Measurements from ENCODE around the gene USH2A.

The USH2A gene

GRCh38 chr1:215761446-215761845 is 661.8 kb downstream of the USH2A start:
- DNase-seq = no peak

DNA sequence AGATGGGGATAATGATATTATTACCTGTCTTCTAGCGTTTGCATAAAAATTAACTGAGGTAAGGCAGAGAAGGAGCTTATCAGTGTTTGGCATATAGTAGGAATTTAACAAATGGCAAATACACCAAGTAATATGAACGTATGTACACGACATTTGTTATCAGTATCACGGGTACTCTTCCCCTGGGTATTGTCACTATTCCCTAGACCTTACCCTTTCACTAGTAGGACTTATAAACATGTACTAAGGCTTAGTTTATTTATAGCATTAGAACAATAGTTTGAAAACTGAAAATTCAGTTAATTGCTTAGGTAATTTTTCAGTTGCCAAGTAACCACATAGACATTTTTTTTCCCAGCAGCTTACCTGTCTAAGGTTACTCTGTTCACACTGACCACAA is 669.1 kb downstream of the USH2A start:
- DNase-seq = no peak

DNA sequence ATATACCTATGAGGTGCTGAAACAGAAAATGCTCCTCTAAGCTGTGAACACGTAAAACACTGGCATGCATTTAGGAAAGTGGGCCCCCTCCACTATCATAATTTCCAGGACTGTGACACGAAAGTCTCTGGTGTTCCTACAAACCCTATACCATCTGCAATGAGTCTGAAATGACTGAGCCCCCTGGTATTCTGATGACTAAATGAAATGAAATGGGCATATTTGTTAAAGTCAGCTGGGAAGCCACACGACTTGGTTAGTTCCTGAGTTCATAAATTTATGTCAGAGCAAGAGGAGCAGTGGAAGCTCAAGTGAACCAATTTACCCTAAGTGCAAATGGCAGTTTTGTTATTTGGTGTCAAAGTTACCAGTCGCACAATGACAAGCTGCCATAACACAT is 673.8 kb downstream of the USH2A start:
- DNase-seq = no peak

- DNase-seq = no peak
Observed at GRCh38 chr1:215748431-215748830, 674.8 kb downstream of the USH2A start.

DNA sequence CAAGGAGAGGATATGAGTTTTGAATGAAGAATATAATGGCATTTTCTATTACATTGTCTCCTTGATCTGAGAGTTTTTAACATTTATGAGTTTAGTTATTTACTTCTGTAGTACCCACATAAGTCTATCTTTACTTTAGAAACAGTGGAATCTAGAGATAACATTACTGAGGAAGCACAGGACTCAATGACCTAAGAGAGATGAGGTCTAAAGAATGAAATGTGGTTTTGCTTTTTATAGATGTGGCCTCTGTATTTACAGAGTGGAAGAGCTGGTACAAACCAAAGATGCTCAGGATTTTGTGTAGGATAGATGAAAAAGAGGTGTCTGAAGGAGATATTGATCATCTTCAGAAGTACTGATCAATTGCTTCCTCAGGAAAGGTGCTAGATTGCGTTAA is 678.8 kb downstream of the USH2A start:
- DNase-seq = no peak

DNA sequence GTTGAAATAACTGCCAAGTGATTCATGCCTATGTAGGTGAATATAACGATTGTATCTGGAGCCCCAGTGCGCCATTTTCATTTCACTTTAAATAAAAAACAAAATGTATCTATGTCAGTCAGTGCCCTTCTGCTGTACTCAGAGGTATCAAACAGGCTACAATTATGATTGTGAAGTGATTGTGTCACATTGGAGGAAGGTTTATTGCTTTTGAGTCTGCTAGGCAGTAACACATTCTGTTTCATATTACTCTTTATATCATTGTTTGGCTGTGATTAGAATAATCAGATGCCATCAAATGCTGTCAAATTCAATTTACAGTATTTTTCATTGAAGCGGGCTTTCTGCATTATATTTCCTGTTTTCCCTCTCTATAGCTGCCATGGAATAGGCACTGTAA is 684.2 kb downstream of the USH2A start:
- DNase-seq = no peak

DNA sequence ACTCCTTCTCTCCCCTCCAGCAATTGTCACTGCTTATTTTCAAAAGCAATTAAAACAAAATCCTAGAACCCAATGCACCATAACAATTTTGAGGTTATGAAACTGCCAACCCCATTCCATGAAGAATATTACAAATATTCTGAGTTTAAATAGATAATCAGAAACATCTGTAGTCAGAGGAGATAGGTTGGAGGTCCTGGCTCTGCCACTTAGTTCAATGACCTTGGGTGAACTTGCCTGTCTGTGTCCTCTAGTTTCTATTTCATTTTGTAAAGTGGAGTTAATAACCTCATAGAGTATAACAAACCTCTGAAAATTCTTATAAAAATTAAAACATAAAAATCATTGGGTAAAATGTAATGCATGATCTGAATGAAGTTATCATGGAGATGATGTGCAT is 691.5 kb downstream of the USH2A start:
- DNase-seq = no peak

DNA sequence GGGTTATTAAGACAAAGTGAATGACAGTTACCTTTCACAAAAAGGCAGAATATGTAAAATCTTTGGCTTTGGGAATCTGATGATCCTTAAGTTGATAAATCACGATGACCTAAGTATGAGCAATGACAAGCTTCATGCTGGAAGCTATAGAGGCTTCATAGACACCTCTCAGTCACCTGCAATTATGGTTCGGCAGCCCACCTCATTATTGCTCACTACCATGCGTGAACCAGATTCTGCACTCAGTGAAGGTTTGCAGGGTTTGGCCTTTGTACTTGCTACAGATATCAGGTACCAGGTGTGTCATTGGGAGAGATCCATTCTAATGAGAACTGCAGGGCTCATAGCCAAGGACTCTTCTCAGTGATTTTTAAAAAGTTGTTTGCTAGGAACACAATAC is 692.6 kb downstream of the USH2A start:
- no peak for DNase-seq

DNA sequence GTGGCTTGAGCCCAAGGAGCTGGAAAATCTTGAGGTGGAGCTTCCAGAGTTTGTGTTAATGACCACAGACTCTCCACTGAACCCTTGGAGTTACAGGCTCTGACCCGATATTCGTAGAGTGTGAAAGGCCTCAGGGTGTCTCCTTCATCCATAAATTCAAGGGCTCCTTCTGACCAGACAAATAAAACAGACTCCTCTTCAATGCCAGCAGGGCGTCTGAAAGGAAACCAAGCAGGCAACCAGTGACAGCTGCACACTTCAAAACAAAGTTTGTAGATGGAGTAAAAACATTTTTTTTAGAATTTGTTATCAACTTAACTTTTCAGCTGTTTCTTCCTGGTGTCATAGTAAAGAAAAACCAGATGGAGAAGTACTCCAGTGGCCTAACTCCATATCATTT is 695.1 kb downstream of the USH2A start:
- no peak for DNase-seq

GRCh38 chr1:215720126-215720525 is 703.1 kb downstream of the USH2A start:
- DNase-seq = no peak

- no peak for DNase-seq
Observed at GRCh38 chr1:215719552-215719951, 703.7 kb downstream of the USH2A start.

DNA sequence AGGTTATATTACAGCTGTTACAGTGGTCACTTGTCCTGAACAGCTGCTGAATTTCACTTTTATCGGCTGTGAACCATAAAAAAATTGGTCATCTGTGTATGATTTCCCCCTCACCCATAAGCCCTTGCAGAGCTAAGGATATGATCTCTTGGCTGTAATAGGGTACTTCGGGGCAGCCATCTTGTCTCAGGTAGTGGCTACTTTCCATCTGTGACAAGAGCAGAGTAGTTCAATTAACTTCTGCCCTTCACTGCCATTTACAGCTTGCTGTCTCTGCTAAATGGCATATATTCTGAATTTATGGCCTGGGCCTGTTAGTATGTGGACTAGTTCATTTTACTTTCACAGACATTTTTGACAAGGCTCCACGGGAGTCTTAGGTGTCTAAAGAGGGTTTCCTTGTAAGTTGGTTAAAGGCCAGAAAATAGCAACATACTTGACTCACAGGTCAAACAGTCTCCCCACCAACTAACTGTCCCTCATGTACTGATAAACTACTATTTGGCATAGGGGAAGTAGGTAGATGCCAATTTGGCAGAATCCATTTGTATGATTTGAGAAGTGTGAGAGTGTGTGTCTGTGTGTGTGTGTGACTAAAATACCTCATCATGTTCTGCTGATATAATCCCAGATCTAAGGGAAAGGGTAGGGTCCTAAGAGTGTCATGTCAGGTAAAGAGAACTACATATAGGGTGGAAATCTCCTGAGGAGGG is 704.5 kb downstream of the USH2A start:
- no peak for DNase-seq

DNA sequence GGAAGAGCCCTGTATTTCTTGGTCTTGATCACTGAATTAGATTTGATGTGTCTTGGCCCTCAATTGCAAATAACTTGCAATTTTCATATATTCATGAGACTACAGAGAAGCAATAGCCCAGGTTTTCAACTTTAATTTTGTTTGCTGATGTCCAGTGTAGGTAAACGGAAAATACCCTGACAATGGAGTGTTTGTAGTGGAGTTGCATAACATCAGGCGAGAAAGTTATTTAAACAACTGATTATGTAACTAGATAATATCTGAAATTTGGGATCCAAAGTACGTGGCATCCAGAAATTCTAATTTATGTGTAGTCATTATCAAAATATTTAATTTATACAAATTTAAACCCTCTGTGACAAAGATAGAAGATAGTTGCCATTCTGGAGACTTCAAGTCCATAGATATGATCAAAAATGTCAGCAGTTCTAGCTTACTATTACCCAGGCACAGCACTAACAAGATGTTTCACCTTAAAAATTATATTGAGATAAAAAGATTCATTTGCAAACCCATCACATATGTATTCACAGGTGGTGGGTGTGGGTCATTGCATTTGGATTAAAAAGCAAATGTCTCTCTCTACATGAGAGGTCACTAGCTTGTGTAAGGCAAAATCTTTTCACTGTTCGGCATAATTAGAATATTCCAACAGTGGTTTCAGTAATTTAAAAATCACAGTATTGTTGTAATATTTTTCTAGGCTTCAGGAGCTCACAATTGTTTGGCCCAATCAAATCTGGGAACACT is 705.4 kb downstream of the USH2A start:
- DNase-seq = no peak

DNA sequence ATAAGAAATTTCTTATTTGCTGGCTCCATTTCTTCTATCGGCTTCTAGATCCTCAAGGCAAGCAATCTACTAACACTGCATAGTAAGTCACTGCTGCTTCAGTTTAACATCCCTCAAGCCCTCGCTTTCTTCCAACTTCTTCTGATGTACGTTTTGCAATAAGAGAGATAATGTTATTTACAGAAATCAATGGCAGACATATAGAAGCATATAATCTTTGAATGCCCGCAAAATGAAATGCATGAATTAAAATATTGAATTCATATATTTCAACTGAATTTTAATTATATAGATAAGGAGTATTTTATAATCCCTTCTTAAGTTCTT is 712.4 kb downstream of the USH2A start:
- DNase-seq = no peak

- DNase-seq = peak; percentile 50
Observed at GRCh38 chr1:215710036-215710898, 713.0 kb downstream of the USH2A start.

DNA sequence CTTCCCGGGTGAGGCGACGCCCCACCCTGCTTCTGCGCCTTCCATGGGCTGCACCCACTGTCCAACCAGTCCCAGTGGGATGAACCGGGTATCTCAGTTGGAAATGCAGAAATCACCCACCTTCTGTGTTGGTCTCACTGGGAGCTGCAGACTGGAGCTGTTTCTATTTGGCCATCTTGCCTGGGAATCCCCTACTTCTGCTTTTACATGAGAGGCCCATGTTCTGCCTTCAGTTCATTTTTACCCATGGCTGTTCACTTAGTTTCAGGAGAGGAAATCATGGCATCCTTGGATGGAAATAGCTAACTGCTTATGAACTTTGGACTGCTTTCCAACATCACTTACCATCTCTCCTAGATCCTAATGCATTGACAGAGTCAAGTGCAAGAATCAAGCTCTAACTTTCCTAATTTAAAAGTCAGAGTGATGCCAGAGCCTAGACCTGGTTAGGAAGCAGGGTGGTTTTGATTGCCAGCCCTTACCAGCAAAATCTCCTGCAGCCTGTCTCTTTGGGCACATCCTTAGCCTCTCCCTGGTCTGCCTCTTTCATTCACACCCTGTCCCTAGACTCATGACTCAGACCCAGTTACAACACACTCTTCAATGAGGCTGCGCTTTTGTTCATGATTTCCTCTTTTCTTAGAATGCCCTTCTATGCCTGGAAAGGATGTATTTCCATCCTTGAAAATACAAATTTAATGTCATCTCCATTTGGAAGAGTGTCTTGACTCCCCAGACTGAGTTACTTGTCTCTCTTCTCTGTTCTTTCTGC is 719.0 kb downstream of the USH2A start:
- DNase-seq = no peak

DNA sequence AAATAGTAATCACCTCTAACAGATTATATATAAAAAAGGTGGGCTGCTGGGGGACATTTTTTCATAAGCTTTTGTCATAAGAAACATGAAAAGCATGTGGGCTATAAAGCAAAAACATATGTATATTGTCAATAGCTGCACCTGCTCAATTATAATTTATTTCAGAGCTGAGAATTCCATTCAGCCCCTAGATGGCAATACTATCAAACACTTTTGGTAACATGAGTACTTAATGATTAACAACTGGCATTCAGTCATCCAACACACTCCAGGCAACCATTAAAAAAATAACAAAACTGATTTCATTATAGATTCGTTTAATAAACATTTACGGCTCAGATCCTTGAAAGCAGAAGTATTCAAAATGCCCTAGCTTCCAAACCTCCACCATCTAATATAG is 741.0 kb downstream of the USH2A start:
- peak; percentile 16 for DNase-seq

GRCh38 chr1:215681041-215681440 is 742.2 kb downstream of the USH2A start:
- no peak for DNase-seq

DNA sequence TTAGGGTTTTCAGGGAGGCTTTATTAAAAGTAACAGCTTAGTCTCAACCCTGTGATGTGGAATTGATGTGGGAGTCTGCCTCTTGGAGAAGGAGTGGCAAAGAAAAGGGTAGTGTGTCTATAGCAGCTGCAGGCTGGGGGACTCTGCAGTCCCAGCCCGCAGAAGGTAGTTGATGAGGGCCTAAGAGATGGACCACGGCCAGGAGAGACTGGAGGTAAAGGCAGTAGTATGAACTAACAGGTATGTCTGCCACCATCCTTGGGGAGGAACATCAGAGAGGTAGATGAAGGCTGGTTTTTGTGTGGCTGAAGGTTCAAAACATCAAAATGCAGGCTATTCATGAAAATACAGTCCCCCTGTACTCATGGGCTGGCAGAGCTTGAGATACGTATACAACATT is 744.0 kb downstream of the USH2A start:
- DNase-seq = no peak

GRCh38 chr1:215677112-215677511 is 746.1 kb downstream of the USH2A start:
- no peak for DNase-seq

DNA sequence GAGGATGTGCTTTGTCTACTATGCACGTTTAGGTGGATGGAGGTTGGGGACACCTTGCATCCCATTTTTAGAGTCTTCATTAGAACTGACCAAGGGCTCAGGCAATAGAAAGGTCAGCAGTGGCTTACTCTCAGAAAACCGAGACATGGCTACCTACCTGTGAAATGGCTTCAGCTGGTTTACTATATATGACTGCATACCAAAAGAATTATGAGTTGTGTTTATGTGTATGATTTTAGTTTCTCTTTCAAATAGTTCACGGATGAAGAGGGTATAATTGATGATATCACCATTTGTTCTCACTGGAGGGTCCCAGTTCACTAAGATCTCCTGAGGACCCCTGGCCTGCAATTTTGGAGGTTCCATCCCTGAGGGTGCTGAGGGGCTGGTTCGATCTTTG is 749.3 kb downstream of the USH2A start:
- DNase-seq = no peak

DNA sequence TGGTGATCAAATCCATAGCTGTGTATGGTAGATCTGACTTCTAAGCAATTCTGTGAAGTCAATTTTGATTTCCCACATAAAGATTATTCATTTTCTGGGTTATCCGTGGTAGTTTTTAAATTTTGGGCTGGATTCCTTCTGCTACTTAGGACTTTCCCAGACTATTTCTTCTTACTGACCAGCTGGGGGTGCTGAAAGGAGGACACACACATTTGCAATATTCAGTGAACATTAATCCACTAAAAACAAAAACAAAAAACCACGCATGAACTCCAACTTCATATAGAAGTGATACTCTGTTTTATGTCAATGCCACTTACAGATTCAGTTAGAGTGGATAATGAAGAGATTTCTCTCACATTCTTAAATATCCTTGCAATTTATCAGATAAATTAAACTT is 750.8 kb downstream of the USH2A start:
- no peak for DNase-seq

Measured in NCI-H524 treated with DMSO at 0.1 percent for 48 hours (cell line).